GM12801 (cell line): ENCODE measurements around the gene TMEM171.

Source experiments
- TF ChIP-seq, protein P1 (sequence below): IDR thresholded peaks from one replicate; pipeline ENCODE4 v1.5.1; 2011; ENCODE audit warnings: control low read depth; ENCODE audit not compliant: insufficient read length; ENCODE audit errors: extremely low read depth

TMEM171 gene, protein sequence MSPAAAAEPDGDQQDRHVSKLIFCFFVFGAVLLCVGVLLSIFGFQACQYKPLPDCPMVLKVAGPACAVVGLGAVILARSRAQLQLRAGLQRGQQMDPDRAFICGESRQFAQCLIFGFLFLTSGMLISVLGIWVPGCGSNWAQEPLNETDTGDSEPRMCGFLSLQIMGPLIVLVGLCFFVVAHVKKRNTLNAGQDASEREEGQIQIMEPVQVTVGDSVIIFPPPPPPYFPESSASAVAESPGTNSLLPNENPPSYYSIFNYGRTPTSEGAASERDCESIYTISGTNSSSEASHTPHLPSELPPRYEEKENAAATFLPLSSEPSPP

GRCh38 chr5:73120222-73121118 is at the start of gene TMEM171:
TMEM171 (plus strand) TSS chr5:73120575; CDS start chr5:73123374, 2,799 bp downstream.
- TF ChIP-seq, protein P1, sequence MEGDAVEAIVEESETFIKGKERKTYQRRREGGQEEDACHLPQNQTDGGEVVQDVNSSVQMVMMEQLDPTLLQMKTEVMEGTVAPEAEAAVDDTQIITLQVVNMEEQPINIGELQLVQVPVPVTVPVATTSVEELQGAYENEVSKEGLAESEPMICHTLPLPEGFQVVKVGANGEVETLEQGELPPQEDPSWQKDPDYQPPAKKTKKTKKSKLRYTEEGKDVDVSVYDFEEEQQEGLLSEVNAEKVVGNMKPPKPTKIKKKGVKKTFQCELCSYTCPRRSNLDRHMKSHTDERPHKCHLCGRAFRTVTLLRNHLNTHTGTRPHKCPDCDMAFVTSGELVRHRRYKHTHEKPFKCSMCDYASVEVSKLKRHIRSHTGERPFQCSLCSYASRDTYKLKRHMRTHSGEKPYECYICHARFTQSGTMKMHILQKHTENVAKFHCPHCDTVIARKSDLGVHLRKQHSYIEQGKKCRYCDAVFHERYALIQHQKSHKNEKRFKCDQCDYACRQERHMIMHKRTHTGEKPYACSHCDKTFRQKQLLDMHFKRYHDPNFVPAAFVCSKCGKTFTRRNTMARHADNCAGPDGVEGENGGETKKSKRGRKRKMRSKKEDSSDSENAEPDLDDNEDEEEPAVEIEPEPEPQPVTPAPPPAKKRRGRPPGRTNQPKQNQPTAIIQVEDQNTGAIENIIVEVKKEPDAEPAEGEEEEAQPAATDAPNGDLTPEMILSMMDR: no peak

GRCh38 chr5:73081093-73081492 is 39.3 kb upstream of the TMEM171 start:
- TF ChIP-seq, protein P1: no peak

DNA sequence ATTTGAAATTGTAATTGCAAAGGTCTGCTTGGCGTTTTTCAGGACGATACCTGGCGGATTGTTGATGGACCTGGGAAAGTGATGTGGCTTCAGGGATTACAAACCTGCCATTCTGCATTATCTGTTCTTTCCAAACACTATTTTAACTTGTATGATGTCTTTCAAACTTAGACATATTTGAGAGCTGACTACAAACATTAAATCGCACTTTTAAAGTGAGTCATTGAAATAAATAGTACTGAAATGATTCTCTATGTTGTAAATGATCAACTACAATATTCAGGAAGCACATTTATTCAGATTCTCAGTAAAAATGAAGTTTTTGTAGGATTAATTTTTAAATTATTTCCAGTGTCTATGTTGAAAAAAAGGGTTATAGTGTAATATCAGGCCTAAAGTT is 32.3 kb upstream of the TMEM171 start:
- TF ChIP-seq, protein P1: no peak

DNA sequence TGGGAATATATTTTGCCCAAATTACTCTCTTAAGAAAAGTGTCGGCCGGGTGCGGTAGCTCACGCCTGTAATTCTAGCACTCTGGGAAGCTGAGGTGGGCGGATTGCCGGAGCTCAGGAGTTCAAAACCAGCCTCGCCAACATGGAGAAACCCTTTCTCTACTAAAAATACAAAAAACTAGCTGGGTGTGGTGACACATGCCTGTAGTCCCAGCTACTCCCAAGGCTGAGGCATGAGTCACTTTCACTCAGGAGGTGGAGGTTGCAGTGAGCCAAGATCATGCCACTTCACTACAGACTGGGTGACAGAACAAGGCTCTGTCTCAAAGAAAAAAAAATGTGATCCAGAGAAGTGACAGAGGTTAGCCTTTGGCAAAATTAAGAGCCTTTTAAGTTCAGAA is 26.4 kb upstream of the TMEM171 start:
- TF ChIP-seq, protein P1: no peak

DNA sequence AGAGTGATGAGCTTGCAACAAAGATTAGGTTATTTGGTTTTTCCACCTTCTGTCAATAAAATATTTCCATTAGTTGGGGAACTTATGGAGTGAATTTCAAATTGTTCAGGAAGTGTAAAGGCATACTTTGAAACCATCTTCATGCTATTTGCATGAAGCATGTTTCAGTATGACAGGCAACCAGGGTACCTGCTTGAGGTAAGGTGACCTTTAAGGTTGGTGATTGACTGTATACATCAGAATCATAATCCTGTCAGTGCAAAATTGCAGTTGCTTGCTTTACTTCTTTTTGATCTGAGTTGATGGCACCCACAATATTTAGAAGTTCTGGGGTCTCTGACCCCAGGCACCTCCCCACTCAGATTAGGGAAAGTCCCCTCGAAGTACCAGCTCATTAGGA is 26.0 kb upstream of the TMEM171 start:
- TF ChIP-seq, protein P1: no peak

- TF ChIP-seq, protein P1: no peak
Observed at GRCh38 chr5:73095564-73096238, 24.7 kb upstream of the TMEM171 start.

DNA sequence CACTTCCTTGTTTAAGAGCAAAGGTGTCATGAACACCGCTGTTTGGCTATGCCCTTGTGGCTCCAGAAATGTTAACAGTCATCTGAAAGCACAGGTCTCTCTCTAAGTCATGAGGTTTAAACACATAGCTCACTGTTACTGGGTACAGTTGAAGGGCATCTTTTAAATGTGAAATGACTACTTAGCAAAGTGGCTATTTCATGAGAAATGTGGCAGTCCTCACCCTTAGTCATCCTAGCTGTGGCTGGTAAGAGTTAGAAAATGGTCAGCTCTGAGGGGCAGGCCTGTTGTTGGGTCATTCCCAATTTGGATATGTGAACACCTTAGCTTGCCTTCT is 24.2 kb upstream of the TMEM171 start:
- TF ChIP-seq, protein P1: no peak
